Heart left ventricle (tissue), 16 donors: ENCODE measurements around the gene MRPL11. TPM values are rescaled to one million over a fixed set of nuclear protein-coding genes. Genes with fewer than 3 reads are reported as not detected.
"Not testable (repeated sequence)": the region's sequence is repeated elsewhere in the genome, so short reads cannot be mapped to it uniquely, and the experiment has no call there.

Experiments
- ATAC-seq, 4 donors: fragments of 200-7000 bp; cut with Tn5 transposase; one replicate each; pipeline ENCODE4 v1.9.1; 2020 to 2022; ENCODE audit warnings: moderate library complexity in 4 of 4, mild to moderate bottlenecking in 3 of 4, moderate number of reproducible peaks in 1 of 4
- DNase-seq, 5 donors: peaks; one replicate each; pipeline ENCODE4 v3.0.0-alpha.2; 2020
- H3K27ac ChIP-seq, 12 donors: fragments of 200-600 bp; sonication (generic) in 4 of 12; one replicate each; pipeline versions ENCODE4 v1.5.0 to v1.8.0; 2016 to 2022; ENCODE audit warnings: mild to moderate bottlenecking in 2 of 12
- H3K27me3 ChIP-seq, 9 donors: fragments of 200-600 bp; sonication (generic) in 2 of 9; one replicate each; pipeline versions ENCODE4 v1.5.1 to v1.8.0; 2016 to 2022; ENCODE audit warnings: mild to moderate bottlenecking in 3 of 9
- H3K36me3 ChIP-seq, 9 donors: fragments of 200-600 bp; sonication (generic) in 2 of 9; one replicate each; pipeline versions ENCODE4 v1.5.0 to v1.8.0; 2018 to 2022; ENCODE audit warnings: mild to moderate bottlenecking in 2 of 9
- H3K4me1 ChIP-seq, 12 donors: fragments of 200-600 bp; sonication (generic) in 4 of 12; one replicate each; pipeline versions ENCODE4 v1.5.0 to v1.8.0; 2016 to 2022; ENCODE audit warnings: mild to moderate bottlenecking in 3 of 12
- H3K4me3 ChIP-seq, 12 donors: fragments of 200-600 bp; sonication (generic) in 4 of 12; one replicate each; pipeline versions ENCODE4 v1.5.0 to v1.8.0; 2017 to 2022; ENCODE audit warnings: mild to moderate bottlenecking in 9 of 12, moderate library complexity in 4 of 12
- H3K9me3 ChIP-seq, 12 donors: fragments of 200-600 bp; sonication (generic) in 4 of 12; one replicate each; pipeline versions ENCODE4 v1.5.0 to v1.8.0; 2016 to 2022; ENCODE audit warnings: mild to moderate bottlenecking in 1 of 12
- POLR2A ChIP-seq, 2 donors: fragments of 450-650 bp; IDR thresholded peaks; one replicate each; pipeline ENCODE4 v1.6.1; 2017; ENCODE audit warnings: antibody characterized with exemption in 2 of 2, mild to moderate bottlenecking in 2 of 2, moderate library complexity in 2 of 2
- WGBS, 4 donors: extraction: QIAGEN DNeasy Blood & Tissue Kit in 2 of 4; methylation state at CpG; one replicate each; pipeline versions ENCODE4 v1.1.5 to v1.1.7; 2013 to 2018; 5-methylcytosine and 5-hydroxymethylcytosine counted together
- intact Hi-C, 10 donors: fragments of 100-400 bp; cut with DNase I; formaldehyde crosslinking; loops; one replicate each; pipeline versions ENCODE4 v1.11.1 to v1.14.2; 2022
- polyA plus RNA-seq, 2 donors: library from polyadenylated mRNA; stranded (reverse); fragments of 200-250 nt; gene quantifications; one replicate each; pipeline ENCODE4 v1.2.3, GENCODE V29; 2013
- total RNA-seq, 9 donors: library from RNA; depleted of rRNA in 2 of 9; stranded (reverse); fragments of >200 nt in 2 of 9; fragmentation: NEBNext Ultra II Directional in 3 of 9; extraction: Animal tissue kit (Norgen Biotek cat#: 25700) in 3 of 9; gene quantifications; one replicate each; pipeline versions ENCODE4 v1.1.0 to v1.2.4, GENCODE V29; 2016 to 2023
- TF ChIP-seq, protein P1 (sequence below), 12 donors: fragments of 200-600 bp; sonication (generic) in 4 of 12; IDR thresholded peaks; one replicate each; pipeline versions ENCODE4 v1.5.0 to v1.8.0; 2018 to 2022; ENCODE audit warnings: antibody characterized with exemption in 12 of 12, mild to moderate bottlenecking in 5 of 12
- donor health status: ischemic (EF 13 %, LVEDD 7.1; RV severe dilation, severe dysfunction).
- donor health status: healthy with polysubstance abuse.
- donor health status: DM: no; HTN: yes; CAD: no.
- donor health status: DM: no; HTN: no; CAD: no.
- donor health status: ischemic (EF 25% LVEDD 6.9; RV normal size, moderate dysfunction).
- donor health status: ischemic (EF 25% LVEDD 5.7; RV mildly dilated, moderate dysfunction).
- donor health status: healthy.
- donor health status: DM: yes; HTN: yes; CAD: no.
- donor health status: ischemic (EF 35%, LVEDD 5.7; RV mildly dilated, moderate dysfunction).
- donor health status: nonischemic (EF 11% LVEDD 7.7; RV severe dilation, severe dysfunction).
- donor health status: DM: yes; HTN: yes; CAD: no.
- donor health status: PGD.
- donor health status: ischemic (EF 29% LVEDD 5.4; RV normal size, mild dysfunction).
- donor health status: nonischemic (EF 23%, LVEDD 6.1; RV moderate dilation, normal function).

MRPL11 gene
- total and polyA plus RNA-seq, 11 donors, result 38.9 to 62.8 (median 47.4) TPM

DNA sequence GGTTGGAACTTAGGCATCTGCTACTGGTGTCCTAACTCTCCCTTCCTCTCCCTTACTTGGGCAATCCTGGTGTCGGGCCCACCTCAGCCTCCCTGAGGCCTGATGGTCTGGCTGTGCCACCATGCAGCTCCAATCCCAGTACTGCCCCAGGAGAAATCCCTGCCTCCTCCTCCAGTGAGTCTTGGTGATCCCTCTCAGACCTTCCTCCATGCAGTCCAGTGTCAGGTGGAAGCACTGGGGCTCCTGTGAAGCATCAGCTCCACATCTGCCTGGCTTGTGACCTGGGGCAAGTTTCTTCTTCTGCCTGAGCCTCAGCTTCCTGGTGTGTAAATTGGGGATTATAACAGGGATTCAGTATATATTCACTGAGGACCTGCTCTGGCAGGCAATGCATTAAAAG lies 26.3 kb upstream of the MRPL11 start:
- no peaks in the 10 kb centered on the region for H3K36me3 ChIP-seq
- peaks cover 0 to 12% (median 0%) of the 10 kb centered on the region in 12 donors for H3K9me3 ChIP-seq
- WGBS, 4 donors, result 88 to 100% (median 94%) methylated on average over 1 of the region's 1 CpG
- intact Hi-C loops, result no loop called here
- ATAC-seq (no peak), DNase-seq (no peak)
- no peak overlapping the region for H3K4me3 ChIP-seq
- TF ChIP-seq POLR2A (IDR thresholded peaks at IDR 0.05), result no peak
- TF ChIP-seq, protein P1, sequence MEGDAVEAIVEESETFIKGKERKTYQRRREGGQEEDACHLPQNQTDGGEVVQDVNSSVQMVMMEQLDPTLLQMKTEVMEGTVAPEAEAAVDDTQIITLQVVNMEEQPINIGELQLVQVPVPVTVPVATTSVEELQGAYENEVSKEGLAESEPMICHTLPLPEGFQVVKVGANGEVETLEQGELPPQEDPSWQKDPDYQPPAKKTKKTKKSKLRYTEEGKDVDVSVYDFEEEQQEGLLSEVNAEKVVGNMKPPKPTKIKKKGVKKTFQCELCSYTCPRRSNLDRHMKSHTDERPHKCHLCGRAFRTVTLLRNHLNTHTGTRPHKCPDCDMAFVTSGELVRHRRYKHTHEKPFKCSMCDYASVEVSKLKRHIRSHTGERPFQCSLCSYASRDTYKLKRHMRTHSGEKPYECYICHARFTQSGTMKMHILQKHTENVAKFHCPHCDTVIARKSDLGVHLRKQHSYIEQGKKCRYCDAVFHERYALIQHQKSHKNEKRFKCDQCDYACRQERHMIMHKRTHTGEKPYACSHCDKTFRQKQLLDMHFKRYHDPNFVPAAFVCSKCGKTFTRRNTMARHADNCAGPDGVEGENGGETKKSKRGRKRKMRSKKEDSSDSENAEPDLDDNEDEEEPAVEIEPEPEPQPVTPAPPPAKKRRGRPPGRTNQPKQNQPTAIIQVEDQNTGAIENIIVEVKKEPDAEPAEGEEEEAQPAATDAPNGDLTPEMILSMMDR (IDR thresholded peaks at IDR 0.05), result no peak
- H3K27ac ChIP-seq, result no peak overlapping the region
- H3K27me3 ChIP-seq, result no peaks in the 10 kb centered on the region
- H3K4me1 ChIP-seq, result peaks cover 0 to 35% (median 12%) of the 10 kb centered on the region in 12 donors

DNA sequence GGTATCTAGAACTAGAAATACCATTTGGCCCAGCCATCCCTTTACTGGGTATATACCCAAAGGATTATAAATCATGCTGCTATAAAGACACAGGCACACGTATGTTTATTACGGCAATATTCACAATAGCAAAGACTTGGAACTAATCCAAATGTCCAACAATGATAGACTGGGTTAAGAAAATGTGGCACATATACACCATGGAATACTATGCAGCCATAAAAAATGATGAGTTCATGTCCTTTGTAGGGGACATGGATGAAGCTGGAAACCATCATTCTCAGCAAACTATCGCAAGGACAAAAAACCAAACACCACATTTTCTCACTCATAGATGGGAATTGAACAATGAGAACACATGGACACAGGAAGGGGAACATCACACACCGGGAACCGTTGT lies 25.5 kb upstream of the MRPL11 start:
- H3K27me3 ChIP-seq, intact Hi-C loops, H3K36me3 ChIP-seq, ATAC-seq, H3K27ac ChIP-seq, DNase-seq, H3K4me3 ChIP-seq: not testable (repeated sequence)
- H3K4me1 ChIP-seq, result peaks cover 0 to 29% (median 12%) of the 10 kb centered on the region in 12 donors
- 84 to 93% (median 88%) methylated on average over 5 of the region's 5 CpGs for WGBS, 4 donors
- peaks cover 0 to 12% (median 0%) of the 10 kb centered on the region in 12 donors for H3K9me3 ChIP-seq

DNA sequence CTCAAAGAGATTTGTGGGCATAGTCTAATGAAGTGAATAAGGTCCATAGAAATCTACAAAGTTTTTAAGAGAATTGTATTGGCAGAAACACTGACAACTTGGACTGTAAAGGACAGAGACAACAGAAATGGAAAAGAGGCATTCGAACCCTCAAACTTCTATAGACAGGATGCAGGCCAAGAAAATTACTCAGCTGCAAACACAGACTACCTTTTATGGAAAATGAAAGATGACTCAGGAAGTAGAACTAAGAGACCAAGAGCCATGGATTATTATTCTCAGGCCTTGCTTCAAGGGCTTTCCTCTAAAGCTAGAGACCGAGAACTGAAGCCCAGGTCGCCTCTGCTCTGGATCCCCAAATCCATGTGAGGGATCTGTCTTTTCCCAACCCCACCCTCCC lies 24.3 kb upstream of the MRPL11 start:
- WGBS, 4 donors, result 89 to 97% (median 93%) methylated on average over 3 of the region's 3 CpGs
- intact Hi-C loops, result no loop called here
- TF ChIP-seq, protein P1 (IDR thresholded peaks at IDR 0.05), result no peak
- TF ChIP-seq POLR2A (IDR thresholded peaks at IDR 0.05), result no peak

DNA sequence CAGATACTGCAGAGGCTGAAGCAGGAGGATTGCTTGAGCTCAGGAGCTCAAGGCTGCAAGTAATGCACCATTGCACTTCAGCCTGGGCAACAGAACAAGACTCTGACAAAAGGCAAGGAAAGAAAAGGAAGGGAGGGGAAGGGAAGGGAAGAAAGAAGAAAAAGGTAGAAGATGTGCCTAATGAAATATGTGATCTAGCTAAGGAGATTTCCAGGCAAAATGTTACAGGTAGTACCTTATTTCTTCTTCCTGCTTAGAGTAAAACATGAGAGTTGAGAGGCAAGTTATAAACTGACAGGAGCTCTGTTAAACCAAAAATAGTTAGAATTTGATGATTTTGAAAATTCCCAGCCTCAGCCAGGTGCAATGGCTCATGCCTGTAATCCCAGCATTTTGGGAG lies 23.4 kb upstream of the MRPL11 start:
- Histone ChIP-seq H3K4me3 (no peak overlapping the region), H3K9me3 (peaks cover 0 to 12% (median 0%) of the 10 kb centered on the region in 12 donors), H3K4me1 (peaks cover 0 to 15% (median 4%) of the 10 kb centered on the region in 12 donors), H3K36me3 (no peaks in the 10 kb centered on the region), H3K27ac (no peak overlapping the region), H3K27me3 (no peaks in the 10 kb centered on the region)
- DNase-seq (no peak), ATAC-seq (no peak)
- TF ChIP-seq POLR2A (IDR thresholded peaks at IDR 0.05), result no peak
- TF ChIP-seq, protein P1 (IDR thresholded peaks at IDR 0.05), result no peak
- intact Hi-C loops, result no loop called here

More for the DNA sequence above, 24.3 kb upstream of the MRPL11 start:
- H3K36me3 ChIP-seq, result no peaks in the 10 kb centered on the region
- no peak overlapping the region for H3K27ac ChIP-seq
- no peaks in the 10 kb centered on the region for H3K27me3 ChIP-seq
- H3K4me3 ChIP-seq, result no peak overlapping the region
- H3K4me1 ChIP-seq, result peaks cover 0 to 23% (median 9%) of the 10 kb centered on the region in 12 donors
- no peak for ATAC-seq
- DNase-seq, result no peak
- peaks cover 0 to 12% (median 0%) of the 10 kb centered on the region in 12 donors for H3K9me3 ChIP-seq

DNA sequence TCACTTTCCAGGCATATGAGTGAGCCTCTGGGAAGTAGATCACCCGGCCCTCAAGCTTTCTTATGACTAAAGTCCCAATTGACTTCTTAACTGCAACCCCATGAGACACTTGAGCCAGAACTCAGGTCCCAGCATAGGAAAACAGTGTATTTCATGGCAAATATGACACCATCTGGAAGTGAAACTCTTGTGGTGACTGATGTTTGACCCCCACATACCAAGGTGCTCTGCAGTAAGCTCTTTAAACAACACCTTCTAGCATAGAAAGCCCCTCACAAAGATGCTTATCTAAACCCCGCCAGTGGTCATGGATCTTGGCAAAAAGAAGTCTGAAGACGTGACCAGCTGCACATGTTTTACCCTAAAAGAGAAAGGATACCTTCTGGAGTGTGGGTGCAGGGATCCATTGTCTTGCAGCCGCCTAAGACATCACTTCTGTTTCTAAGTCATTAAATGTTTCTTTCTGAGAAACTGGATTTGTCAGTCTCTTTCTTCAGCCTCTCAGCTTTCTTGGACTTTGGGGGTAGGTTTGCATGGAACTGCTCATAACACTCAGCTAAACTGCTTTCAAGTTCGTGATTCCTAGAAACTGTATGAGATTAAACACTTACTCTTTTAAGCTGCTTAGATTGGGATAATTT lies 20.6 kb upstream of the MRPL11 start:
- no peak overlapping the region for H3K4me3 ChIP-seq
- no peaks in the 10 kb centered on the region for H3K27me3 ChIP-seq
- intact Hi-C loops, result no loop called here
- DNase-seq, result no peak
- peaks cover 0 to 12% (median 0%) of the 10 kb centered on the region in 12 donors for H3K9me3 ChIP-seq
- TF ChIP-seq POLR2A (IDR thresholded peaks at IDR 0.05), result no peak
- TF ChIP-seq, protein P1 (IDR thresholded peaks at IDR 0.05), result no peak
- no peak for ATAC-seq
- WGBS, 4 donors, result 61 to 78% (median 72%) methylated on average over 5 of the region's 5 CpGs
- no peak overlapping the region for H3K27ac ChIP-seq
- no peaks in the 10 kb centered on the region for H3K36me3 ChIP-seq
- H3K4me1 ChIP-seq, result peaks cover 0 to 4% (median 0%) of the 10 kb centered on the region in 12 donors
